ENCODE results near the gene TAF6. TPM values are rescaled to one million over a fixed set of nuclear protein-coding genes. Genes with fewer than 3 reads are reported as not detected.

The TAF6 gene
- total and polyA plus RNA-seq, 2 experiments from 2014 or later: 56.3 to 141 TPM

- no peak for TF ChIP-seq EZH2 (IDR thresholded peaks at IDR 0.05; ENCODE audit: low read depth, unreplicated experiment)
These were observed 1.5 kb upstream of the TAF6 start (continued) for GRCh38 chr7:100120733-100121036.

- Mint-ChIP-seq H3K9me3 (no peaks in the 10 kb centered on the region; the same call in 2 of the 3 replicates), H3K4me1 (peaks cover 8% of the 10 kb centered on the region; the same call in 2 of the 3 replicates), H3K36me3 (ENCODE audit: low read depth) (peaks cover 23% of the 10 kb centered on the region; the same call in 2 of the 3 replicates), H3K27ac (peak overlapping the region; percentile 99), H3K27me3 (ENCODE audit: insufficient read depth, low read depth, poor library complexity) (peaks cover 14% of the 10 kb centered on the region), H3K4me3 (peak overlapping the region; percentile 94)
- peak; percentile 81 for DNase-seq (ENCODE audit: low spot score)
- Histone ChIP-seq H3F3A (replicated peaks; ENCODE audit: low read depth) (peaks cover 20% of the 10 kb centered on the region), H3K36me3 (ENCODE audit: insufficient read depth) (no peaks in the 10 kb centered on the region), H3K4me3 (peak overlapping the region; percentile 88), H3K9me2 (ENCODE audit: insufficient read depth) (no peaks in the 10 kb centered on the region), H3K27me3 (ENCODE audit: insufficient read depth) (no peaks in the 10 kb centered on the region), H3K4me1 (ENCODE audit: insufficient read depth) (peaks cover 8% of the 10 kb centered on the region), H2AFZ (peak overlapping the region; percentile 91), H3K4me2 (peak overlapping the region; percentile 83), H3K27ac (ENCODE audit: low read depth) (peak overlapping the region; percentile 37; the same call in 1 of the 2 replicates), H3K79me2 (replicated peaks; ENCODE audit: insufficient read depth) (peaks cover 7% of the 10 kb centered on the region), H4K20me1 (replicated peaks; ENCODE audit: insufficient read depth) (no peaks in the 10 kb centered on the region; the same call in 1 of the 2 replicates)
- ATAC-seq: peak; percentile 71
- no peak for TF ChIP-seq CREB1 (CRISPR knock-in tag; IDR thresholded peaks at IDR 0.05; ENCODE audit: low read depth)
- no peak for TF ChIP-seq EZH2 (IDR thresholded peaks at IDR 0.05; ENCODE audit: low read depth, unreplicated experiment)
- peak; percentile 53; the same call in 1 of the 2 replicates for TF ChIP-seq ETS1 (IDR thresholded peaks at IDR 0.05)
- TF ChIP-seq NANOG (IDR thresholded peaks at IDR 0.05; ENCODE audit: borderline replicate concordance): no peak
These were observed 993 bp upstream of the TAF6 start for GRCh38 chr7:100119970-100120732.

GRCh38 chr7:100118388-100119071 lies 628 bp downstream of the TAF6 start:
- H3K36me3 Mint-ChIP-seq (ENCODE audit: low read depth): peaks cover 26% of the 10 kb centered on the region
- H4K20me1 ChIP-seq (replicated peaks; ENCODE audit: insufficient read depth): no peaks in the 10 kb centered on the region; the same call in 1 of the 2 replicates
- H2AFZ ChIP-seq: peak overlapping the region; percentile 91; the same call in 1 of the 2 replicates
- peak; percentile 73 for DNase-seq (ENCODE audit: low spot score)
- H3K4me3 ChIP-seq: peak overlapping the region; percentile 88
- no peaks in the 10 kb centered on the region for H3K9me2 ChIP-seq (ENCODE audit: insufficient read depth)
- peak overlapping the region; percentile 94 for H3K4me3 Mint-ChIP-seq
- H3K4me1 ChIP-seq (ENCODE audit: insufficient read depth): peaks cover 8% of the 10 kb centered on the region
- ATAC-seq: no peak; the same call in 1 of the 3 replicates
- peak overlapping the region; percentile 83 for H3K4me2 ChIP-seq
- no peaks in the 10 kb centered on the region for H3K27me3 ChIP-seq (ENCODE audit: insufficient read depth)
- peak overlapping the region; percentile 83 for H3K27ac ChIP-seq (ENCODE audit: low read depth)
- peak overlapping the region; percentile 99 for H3K27ac Mint-ChIP-seq
- peaks cover 14% of the 10 kb centered on the region for H3K27me3 Mint-ChIP-seq (ENCODE audit: insufficient read depth, low read depth, poor library complexity)
- H3K36me3 ChIP-seq (ENCODE audit: insufficient read depth): no peaks in the 10 kb centered on the region
- H3K79me2 ChIP-seq (replicated peaks; ENCODE audit: insufficient read depth): peaks cover 7% of the 10 kb centered on the region
- peaks cover 8% of the 10 kb centered on the region; the same call in 2 of the 3 replicates for H3K4me1 Mint-ChIP-seq
- no peaks in the 10 kb centered on the region; the same call in 2 of the 3 replicates for H3K9me3 Mint-ChIP-seq
- peaks cover 16% of the 10 kb centered on the region; the same call in 1 of the 2 replicates for H3F3A ChIP-seq (replicated peaks; ENCODE audit: low read depth)
- TF ChIP-seq EZH2 (IDR thresholded peaks at IDR 0.05; ENCODE audit: low read depth, unreplicated experiment): no peak
- no peak for TF ChIP-seq CTCF (conservative IDR thresholded peaks at IDR 0.05; ENCODE audit: low read depth in 2 of 2)
- TF ChIP-seq ZNF331 (CRISPR knock-in tag; IDR thresholded peaks at IDR 0.05; ENCODE audit: low read depth): no peak
- TF ChIP-seq POLR2AphosphoS5 (IDR thresholded peaks at IDR 0.05; ENCODE audit: low read depth): no peak
- no peak for TF ChIP-seq STAT1 (IDR thresholded peaks at IDR 0.05; ENCODE audit: unreplicated experiment)
- TF ChIP-seq EZH2phosphoT487 (IDR thresholded peaks at IDR 0.05; ENCODE audit: unreplicated experiment): no peak
- no peak for TF ChIP-seq JUNB (IDR thresholded peaks at IDR 0.05; ENCODE audit: unreplicated experiment)
- no peak for TF ChIP-seq CREB1 (CRISPR knock-in tag; IDR thresholded peaks at IDR 0.05; ENCODE audit: low read depth)
